GM12878 (cell line): ENCODE data around the gene FBN2. TPM values are rescaled to one million over a fixed set of nuclear protein-coding genes. Genes with fewer than 3 reads are reported as not detected.

Experiments
- ATAC-seq: fragments of 200-7000 bp; cut with Tn5 transposase; 3 replicates; pipeline ENCODE4 v1.9.1; 2020; ENCODE audit warnings: mild to moderate bottlenecking, moderate library complexity
- BruUV-seq: library from RNA; stranded (reverse); fragments of 400-500 nt; replicated peaks from 2 replicates; lab custom pipeline; 2021; lab: Mats Ljungman, UMichigan
- CTCF ChIA-PET: fragments of 300-600 bp; sonication (Branson Sonifier 250); formaldehyde crosslinking; extraction: SDS; loops from one replicate; lab custom pipeline; 2021; ENCODE audit warnings: inconsistent platforms; lab: Yijun Ruan, JAX
- POLR2A ChIA-PET: fragments of 350-600 bp; formaldehyde crosslinking; extraction: SDS; loops from one replicate; lab custom pipeline; 2021; ENCODE audit warnings: inconsistent platforms; lab: Charles Lee
- RAD21 ChIA-PET: fragments of 300-600 bp; sonication (Branson Sonifier 250); formaldehyde crosslinking; loops from one replicate; lab custom pipeline; 2023; ENCODE audit warnings: antibody characterized with exemption; ENCODE audit not compliant: unreplicated experiment; lab: Charles Lee
- SMC1A ChIA-PET: fragments of 300-600 bp; sonication (Branson Sonifier 250); formaldehyde crosslinking; loops from one replicate; lab custom pipeline; 2023; ENCODE audit not compliant: unreplicated experiment, uncharacterized antibody; lab: Charles Lee
- DNase-seq: peaks from one replicate; pipeline ENCODE4 v3.0.0-alpha.2; 2011; ENCODE audit warnings: low read depth, low spot score
- FAIRE-seq: peaks from 3 replicates; lab custom pipeline; 2011; peaks lifted over from hg19 to GRCh38; lab: Jason Lieb, UNC
- H2AFZ ChIP-seq: 2 replicates; pipeline ENCODE4 v1.6.0; 2011; ENCODE audit warnings: low read depth, low read length, control low read depth; ENCODE audit not compliant: control insufficient read depth
- H3K27ac ChIP-seq: 2 replicates; pipeline ENCODE4 v1.5.1; 2011; ENCODE audit warnings: control low read depth; ENCODE audit not compliant: control insufficient read depth, insufficient read depth
- H3K27me3 ChIP-seq, 2 experiments: replicated peaks in 1 of 2; 2 replicates each; pipeline versions ENCODE4 v1.6.0 to v1.6.1; 2011; ENCODE audit warnings: low read length in 1 of 2; ENCODE audit not compliant: control insufficient read depth in 2 of 2, insufficient read depth in 2 of 2
- H3K36me3 ChIP-seq, 2 experiments: 2 replicates each; pipeline ENCODE4 v1.5.1; 2011; ENCODE audit warnings: low read length in 1 of 2; ENCODE audit not compliant: control insufficient read depth in 2 of 2, insufficient read depth in 2 of 2
- H3K4me1 ChIP-seq: 2 replicates; pipeline ENCODE4 v1.6.1; 2011; ENCODE audit warnings: mild to moderate bottlenecking, low read length, moderate library complexity, mixed read lengths; ENCODE audit not compliant: control insufficient read depth, insufficient read depth
- H3K4me2 ChIP-seq: 2 replicates; pipeline ENCODE4 v1.6.0; 2011; ENCODE audit warnings: control low read depth; ENCODE audit not compliant: control insufficient read depth, insufficient read depth
- H3K4me3 ChIP-seq: fragments of 200-600 bp; sonication (generic); 2 replicates; pipeline ENCODE4 v1.5.1; 2016
- H3K79me2 ChIP-seq: 2 replicates; pipeline ENCODE4 v1.6.0; 2011; ENCODE audit warnings: low read length; ENCODE audit not compliant: control insufficient read depth, insufficient read depth
- H3K9ac ChIP-seq: 2 replicates; pipeline ENCODE4 v1.8.0; 2011; ENCODE audit warnings: low read length, control low read depth, mixed read lengths; ENCODE audit not compliant: control insufficient read depth, insufficient read depth
- H3K9me3 ChIP-seq: replicated peaks from 3 replicates; pipeline ENCODE4 v1.5.1; 2011; ENCODE audit warnings: mild to moderate bottlenecking, low read length; ENCODE audit not compliant: control insufficient read depth, insufficient read depth
- H4K20me1 ChIP-seq: 2 replicates; pipeline ENCODE4 v1.6.0; 2011; ENCODE audit not compliant: control insufficient read depth, insufficient read depth
- BACH1 ChIP-seq: fragments of 450-650 bp; IDR thresholded peaks from 2 replicates; pipeline ENCODE4 v1.6.1; 2017; ENCODE audit warnings: mild to moderate bottlenecking, borderline replicate concordance
- BCL11A ChIP-seq: IDR thresholded peaks from 2 replicates; pipeline ENCODE4 v1.6.1; 2011; ENCODE audit warnings: low read depth, low read length
- BCL3 ChIP-seq: IDR thresholded peaks from 2 replicates; pipeline ENCODE4 v1.6.1; 2011; ENCODE audit warnings: borderline replicate concordance, low read depth, mild to moderate bottlenecking, moderate library complexity, low read length; ENCODE audit not compliant: insufficient read depth, poor library complexity, severe bottlenecking
- EGR1 ChIP-seq, 2 experiments: IDR thresholded peaks; 1 replicate in 1 of 2; 2 replicates in 1 of 2; pipeline ENCODE4 v1.6.1; 2011 to 2012; ENCODE audit warnings: low read depth in 2 of 2, low read length in 2 of 2, borderline replicate concordance in 1 of 2, mild to moderate bottlenecking in 1 of 2, moderate library complexity in 1 of 2
- NBN ChIP-seq: fragments of 450-650 bp; IDR thresholded peaks from 2 replicates; pipeline ENCODE4 v1.6.1; 2016
- NFYB ChIP-seq: IDR thresholded peaks from 2 replicates; pipeline ENCODE4 v1.6.1; 2011; ENCODE audit warnings: low read depth, mild to moderate bottlenecking, low read length, improper control_type of control experiment, moderate library complexity; ENCODE audit not compliant: insufficient read depth
- SKIL ChIP-seq: fragments of 450-650 bp; IDR thresholded peaks from 2 replicates; pipeline ENCODE4 v1.6.1; 2017; ENCODE audit warnings: mild to moderate bottlenecking, low read depth, inconsistent platforms; ENCODE audit not compliant: poor library complexity, severe bottlenecking
- SREBF1 ChIP-seq: IDR thresholded peaks from 2 replicates; pipeline ENCODE4 v1.6.1; 2012; ENCODE audit warnings: mild to moderate bottlenecking, low read length
- ZNF592 ChIP-seq: fragments of 450-650 bp; IDR thresholded peaks from 2 replicates; pipeline ENCODE4 v1.6.1; 2017; ENCODE audit warnings: mild to moderate bottlenecking, moderate library complexity
- WGBS: methylation state at CpG from one replicate; pipeline ENCODE4 v1.1.6; 2016; ENCODE audit warnings: low lambda C conversion rate; ENCODE audit not compliant: insufficient replicate concordance, insufficient coverage; ENCODE audit errors: missing lambda C conversion rate; 5-methylcytosine and 5-hydroxymethylcytosine counted together
- in situ Hi-C: fragments of 300-500 bp; cut with MboI; formaldehyde crosslinking; loops from 9 replicates; pipeline ENCODE4 v1.14.3; 2018; ENCODE audit warnings: mixed read lengths
- intact Hi-C: fragments of 100-400 bp; cut with micrococcal nuclease; formaldehyde crosslinking; loops from one replicate; pipeline ENCODE4 v1.14.2; 2022; ENCODE audit not compliant: unreplicated experiment
- polyA plus RNA-seq, 11 experiments: library from polyadenylated mRNA; depleted of rRNA in 4 of 11; unstranded in 6 of 11; stranded (reverse) in 5 of 11; fragments of >200 nt; fragmentation: Nextera tagmentation in 4 of 11; fragmentation: Illumina TruSeq in 1 of 11; extraction: Ambion mirVana in 4 of 11; extraction: Trizol in 1 of 11; gene quantifications; 1 replicate in 1 of 11; 2 replicates in 10 of 11; pipeline versions ENCODE4 v1.2.1 to v1.2.3, GENCODE V29; 2011 to 2016; ENCODE audit warnings: inconsistent platforms in 2 of 11, missing spikeins in 2 of 11, low read depth in 1 of 11
- total RNA-seq, 4 experiments: library from RNA; depleted of rRNA in 3 of 4; stranded (reverse); fragments of >200 nt in 3 of 4; fragmentation: Illumina TruSeq in 1 of 4; extraction: Trizol in 1 of 4; gene quantifications; 2 replicates each; pipeline versions ENCODE4 v1.2.1 to v1.2.3, GENCODE V29; 2013 to 2021
- TF ChIP-seq, protein P1 (sequence below): fragments of 450-650 bp; IDR thresholded peaks from 2 replicates; pipeline ENCODE4 v1.6.1; 2016; ENCODE audit warnings: mild to moderate bottlenecking

FBN2 gene
- total and polyA plus RNA-seq, 10 of the 15 experiments (the other 5 are each of a cell fraction or from before 2014, with no cell fraction given): 0.01 to 0.98 (median 0.10) TPM; not detected in 3

- ChIA-PET POLR2A (no interaction called here), SMC1A (interaction anchor here (0.6 kb wide), 1 partner anchor 37 kb away, joined by 3 read pairs; no protein-coding TSS in a partner anchor)
Measured at GRCh38 chr5:128378632-128379031, 159.4 kb downstream of the FBN2 start.

More at GRCh38 chr5:128378632-128379031, 159.4 kb downstream of the FBN2 start:
- WGBS: 0% methylated on average over 1 of the region's 1 CpG
- intact Hi-C loops: no loop called here
- BruUV-seq: no TSS peak
- CTCF ChIA-PET: no interaction called here
- H3K27me3 ChIP-seq: no peaks in the 10 kb centered on the region
- H3K27ac ChIP-seq: no peak overlapping the region
- no peak overlapping the region for H2AFZ ChIP-seq
- no peak overlapping the region for H3K9ac ChIP-seq
- no peak for TF ChIP-seq BCL3
- TF ChIP-seq ZNF592: no peak
- TF ChIP-seq BCL11A: no peak
- TF ChIP-seq SREBF1: no peak
- TF ChIP-seq NFYB: no peak
- no peak for TF ChIP-seq BACH1
- TF ChIP-seq NBN: no peak
- TF ChIP-seq SKIL: no peak
- TF ChIP-seq, protein P1, sequence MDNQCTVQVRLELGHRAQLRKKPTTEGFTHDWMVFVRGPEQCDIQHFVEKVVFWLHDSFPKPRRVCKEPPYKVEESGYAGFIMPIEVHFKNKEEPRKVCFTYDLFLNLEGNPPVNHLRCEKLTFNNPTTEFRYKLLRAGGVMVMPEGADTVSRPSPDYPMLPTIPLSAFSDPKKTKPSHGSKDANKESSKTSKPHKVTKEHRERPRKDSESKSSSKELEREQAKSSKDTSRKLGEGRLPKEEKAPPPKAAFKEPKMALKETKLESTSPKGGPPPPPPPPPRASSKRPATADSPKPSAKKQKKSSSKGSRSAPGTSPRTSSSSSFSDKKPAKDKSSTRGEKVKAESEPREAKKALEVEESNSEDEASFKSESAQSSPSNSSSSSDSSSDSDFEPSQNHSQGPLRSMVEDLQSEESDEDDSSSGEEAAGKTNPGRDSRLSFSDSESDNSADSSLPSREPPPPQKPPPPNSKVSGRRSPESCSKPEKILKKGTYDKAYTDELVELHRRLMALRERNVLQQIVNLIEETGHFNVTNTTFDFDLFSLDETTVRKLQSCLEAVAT: no peak
- no peak for TF ChIP-seq EGR1 (IDR thresholded peaks at IDR 0.05; ENCODE audit: borderline replicate concordance in 1 of 2, low read depth in 2 of 2, low read length in 2 of 2)
- TF ChIP-seq, all 136 proteins: peak for 0
- Histone ChIP-seq H3K4me3 (no peak overlapping the region), H3K36me3 (no peaks in the 10 kb centered on the region), H3K79me2 (no peaks in the 10 kb centered on the region), H3K4me2 (no peak overlapping the region), H3K9me3 (no peaks in the 10 kb centered on the region), H4K20me1 (no peaks in the 10 kb centered on the region), H3K4me1 (no peaks in the 10 kb centered on the region)
- DNase-seq (no peak), FAIRE-seq (no peak), ATAC-seq (no peak)
- in situ Hi-C loops: no loop called here
- RAD21 ChIA-PET: no interaction called here
